Keratinocyte (primary cell): ENCODE data around the gene RAD23A. TPM values are rescaled to one million over a fixed set of nuclear protein-coding genes. Genes with fewer than 3 reads are reported as not detected.
"Not testable (repeated sequence)": the region's sequence is repeated elsewhere in the genome, so short reads cannot be mapped to it uniquely, and the experiment has no call there.

Experiments used
- DNase-seq: peaks from one replicate; pipeline ENCODE4 v3.0.0-alpha.2; 2011; ENCODE audit warnings: low read depth, missing footprints, low spot score
- FAIRE-seq: peaks from 2 replicates; lab custom pipeline; 2011; peaks lifted over from hg19 to GRCh38; lab: Jason Lieb, UNC
- H2AFZ ChIP-seq: 2 replicates; pipeline ENCODE4 v1.6.0; 2012; ENCODE audit warnings: low read length, control low read depth, inconsistent platforms; ENCODE audit not compliant: control insufficient read depth
- H3K27ac ChIP-seq: 2 replicates; pipeline ENCODE4 v1.5.1; 2011; ENCODE audit warnings: low read length; ENCODE audit not compliant: control insufficient read depth, insufficient read depth
- H3K27me3 ChIP-seq: 3 replicates; pipeline ENCODE4 v1.6.0; 2011; ENCODE audit warnings: low read length; ENCODE audit not compliant: control insufficient read depth, insufficient read depth; ENCODE audit errors: extremely low read depth
- H3K36me3 ChIP-seq, 2 experiments: 2 replicates in 1 of 2; 3 replicates in 1 of 2; pipeline ENCODE4 v1.5.1; 2011; ENCODE audit warnings: low read length in 2 of 2, mild to moderate bottlenecking in 1 of 2; ENCODE audit not compliant: control insufficient read depth in 2 of 2, insufficient read depth in 2 of 2; ENCODE audit errors: extremely low read depth in 1 of 2
- H3K4me1 ChIP-seq: 3 replicates; pipeline ENCODE4 v1.5.1; 2011; ENCODE audit warnings: low read length; ENCODE audit not compliant: control insufficient read depth, insufficient read depth; ENCODE audit errors: extremely low read depth
- H3K4me2 ChIP-seq: 3 replicates; pipeline ENCODE4 v1.6.0; 2011; ENCODE audit warnings: low read depth, low read length; ENCODE audit not compliant: control insufficient read depth, insufficient read depth; ENCODE audit errors: extremely low read depth
- H3K4me3 ChIP-seq, 3 experiments: fragments of 200-600 bp in 1 of 3; sonication (generic) in 1 of 3; 2 replicates in 2 of 3; 3 replicates in 1 of 3; pipeline ENCODE4 v1.5.1; 2011 to 2016; ENCODE audit warnings: low read length in 3 of 3, mild to moderate bottlenecking in 3 of 3, control low read depth in 2 of 3, inconsistent platforms in 1 of 3, low read depth in 1 of 3, mixed read lengths in 1 of 3, mixed run types in 1 of 3, moderate library complexity in 1 of 3; ENCODE audit not compliant: control insufficient read depth in 2 of 3, insufficient read depth in 2 of 3; ENCODE audit errors: extremely low read depth in 1 of 3
- H3K79me2 ChIP-seq: 2 replicates; pipeline ENCODE4 v1.6.0; 2012; ENCODE audit warnings: low read length; ENCODE audit not compliant: control insufficient read depth, insufficient read depth
- H3K9ac ChIP-seq: 3 replicates; pipeline ENCODE4 v1.6.0; 2011; ENCODE audit warnings: low read length; ENCODE audit not compliant: control insufficient read depth, insufficient read depth; ENCODE audit errors: extremely low read depth
- H3K9me1 ChIP-seq: 3 replicates; pipeline ENCODE4 v1.6.0; 2011; ENCODE audit warnings: low read length; ENCODE audit not compliant: control insufficient read depth, insufficient read depth; ENCODE audit errors: extremely low read depth
- H3K9me3 ChIP-seq: 2 replicates; pipeline ENCODE4 v1.5.1; 2012; ENCODE audit warnings: low read depth, low read length; ENCODE audit not compliant: control insufficient read depth
- H4K20me1 ChIP-seq: 3 replicates; pipeline ENCODE4 v1.6.0; 2011; ENCODE audit warnings: low read length; ENCODE audit not compliant: control insufficient read depth, insufficient read depth; ENCODE audit errors: extremely low read depth
- CTCF ChIP-seq, 3 experiments: IDR thresholded peaks in 1 of 3; conservative IDR thresholded peaks in 1 of 3; optimal IDR thresholded peaks in 1 of 3; 2 replicates in 2 of 3; 3 replicates in 1 of 3; pipeline versions ENCODE3 to v1.5.1; 2011; ENCODE audit warnings: low read length in 3 of 3, mild to moderate bottlenecking in 3 of 3, moderate library complexity in 2 of 3, control low read depth in 1 of 3, inconsistent platforms in 1 of 3; ENCODE audit not compliant: insufficient read depth in 2 of 3; ENCODE audit errors: extremely low read depth in 1 of 3
- EZH2 ChIP-seq: IDR thresholded peaks from one replicate; pipeline ENCODE4 v1.6.1; 2012; ENCODE audit warnings: inconsistent platforms, mild to moderate bottlenecking, low read length, moderate library complexity
- dilution Hi-C: fragments of 300-500 bp; cut with MboI; formaldehyde crosslinking; loops from one replicate; pipeline ENCODE4 v1.7.0; 2020; ENCODE audit warnings: low sequenced_read_pairs; ENCODE audit not compliant: extremely low pct_ligation_motif_present
- polyA plus RNA-seq, 5 experiments: library from polyadenylated mRNA; depleted of rRNA in 3 of 5; stranded (reverse) in 3 of 5; stranded (forward) in 1 of 5; unstranded in 1 of 5; fragments of >200 nt; gene quantifications; 1 replicate in 1 of 5; 2 replicates in 3 of 5; 3 replicates in 1 of 5; pipeline versions ENCODE4 v1.2.1 to v1.2.3, GENCODE V29; 2011 to 2012; ENCODE audit warnings: missing spikeins in 2 of 5, low read depth in 1 of 5, low replicate concordance in 1 of 5

The RAD23A gene
- polyA plus RNA-seq, 1 donor (not counting 4 experiments of a cell fraction or from before 2014, with no cell fraction given): 23.7 TPM

DNA sequence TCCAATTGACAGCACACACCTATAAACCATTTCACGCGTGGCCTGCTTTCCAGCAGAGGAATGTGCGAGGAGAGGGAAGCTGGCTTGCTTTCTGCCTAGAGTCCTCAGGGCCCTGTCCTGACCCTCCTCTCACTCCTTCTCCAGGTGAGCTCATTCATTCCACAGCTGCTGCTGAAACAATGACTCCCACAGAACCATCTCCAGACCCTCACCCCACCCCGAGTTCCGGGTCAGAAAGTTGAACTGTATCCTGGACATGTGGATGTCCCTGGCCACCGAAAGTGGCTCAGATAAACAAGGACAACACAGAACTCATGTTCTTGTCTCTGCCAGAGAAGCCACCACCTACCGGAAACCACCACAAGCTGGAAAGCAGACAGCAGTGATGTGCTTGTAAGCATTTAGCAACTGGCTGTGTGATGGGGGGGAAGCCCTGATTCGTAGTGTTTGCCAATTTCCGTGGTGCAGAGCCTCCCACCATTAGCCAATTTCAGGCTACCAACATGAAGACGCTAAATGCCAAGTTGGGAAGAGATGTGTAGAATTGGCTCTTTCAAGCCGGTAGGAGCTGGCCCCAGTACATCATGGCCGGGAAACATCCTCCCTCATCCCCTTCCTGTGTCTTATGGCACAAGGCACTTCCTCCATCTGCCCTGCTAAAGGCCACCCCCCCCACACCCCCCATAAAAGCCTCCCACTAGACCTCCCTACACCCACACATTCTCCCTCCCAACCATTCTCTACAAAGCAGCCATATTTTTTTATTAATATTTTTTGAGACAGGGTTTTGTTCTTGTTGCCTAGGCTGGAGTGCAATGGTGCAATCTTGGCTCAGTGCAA is 31.6 kb upstream of the RAD23A start:
- Histone ChIP-seq H3K9me3 (no peaks in the 10 kb centered on the region), H3K9me1 (no peaks in the 10 kb centered on the region), H3K9ac (no peak overlapping the region), H3K79me2 (no peaks in the 10 kb centered on the region), H3K4me3 (no peak overlapping the region), H3K27ac (no peak overlapping the region), H3K4me2 (no peak overlapping the region), H3K36me3 (no peaks in the 10 kb centered on the region), H3K4me1 (peaks cover 11% of the 10 kb centered on the region), H4K20me1 (no peaks in the 10 kb centered on the region), H2AFZ (peak overlapping the region; percentile 83), H3K27me3 (no peaks in the 10 kb centered on the region)
- dilution Hi-C loops: no loop called here
- TF ChIP-seq CTCF (optimal IDR thresholded peaks at IDR 0.05 in 1 of 3, IDR thresholded peaks at IDR 0.05 in 1 of 3, conservative IDR thresholded peaks at IDR 0.05 in 1 of 3; ENCODE audit: extremely low read depth in 1 of 3, insufficient read depth in 2 of 3, low read length in 3 of 3): no peak
- no peak for TF ChIP-seq EZH2
- FAIRE-seq (no peak), DNase-seq (no peak)

DNA sequence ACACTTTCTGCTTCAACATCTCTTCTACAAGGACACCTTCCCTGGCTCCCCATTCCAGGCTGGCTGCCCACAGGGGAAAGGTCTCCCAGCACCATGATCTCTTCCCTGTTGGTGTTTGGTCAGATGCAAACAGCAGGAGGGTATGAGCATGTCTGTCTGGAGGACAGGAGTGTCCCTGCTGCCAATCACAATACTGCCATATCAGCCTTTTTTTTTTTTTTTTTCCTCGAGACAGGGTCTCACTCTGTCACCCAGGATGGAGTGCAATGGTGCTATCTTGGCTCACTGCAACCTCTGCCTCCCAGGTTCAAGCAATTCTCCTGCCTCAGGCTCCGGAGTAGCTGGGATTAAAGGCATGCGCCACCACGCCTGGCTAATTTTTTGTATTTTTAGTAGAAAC is 29.8 kb upstream of the RAD23A start:
- H3K4me3 ChIP-seq, H2AFZ ChIP-seq, H3K27ac ChIP-seq, FAIRE-seq, H3K9me3 ChIP-seq, H3K79me2 ChIP-seq, H3K9me1 ChIP-seq, H3K27me3 ChIP-seq, H3K36me3 ChIP-seq, H3K9ac ChIP-seq, DNase-seq, H3K4me2 ChIP-seq, dilution Hi-C loops, H4K20me1 ChIP-seq: not testable (repeated sequence)
- H3K4me1 ChIP-seq: peaks cover 12% of the 10 kb centered on the region
